GM23248 (cell line): Measurements from ENCODE around the gene CDC45.

Source experiments
- EZH2 ChIP-seq: fragments of 200-600 bp; sonication (generic); IDR thresholded peaks from 2 replicates; pipeline ENCODE4 v1.6.1; 2018; ENCODE audit warnings: antibody characterized with exemption, mild to moderate bottlenecking; ENCODE audit not compliant: insufficient read depth, poor library complexity, severe bottlenecking
- EZH2phosphoT487 ChIP-seq: fragments of 200-600 bp; sonication (generic); IDR thresholded peaks from 2 replicates; pipeline ENCODE4 v1.6.1; 2018; ENCODE audit warnings: antibody characterized with exemption, moderate library complexity, mild to moderate bottlenecking, low read depth; ENCODE audit not compliant: insufficient read depth

DNA sequence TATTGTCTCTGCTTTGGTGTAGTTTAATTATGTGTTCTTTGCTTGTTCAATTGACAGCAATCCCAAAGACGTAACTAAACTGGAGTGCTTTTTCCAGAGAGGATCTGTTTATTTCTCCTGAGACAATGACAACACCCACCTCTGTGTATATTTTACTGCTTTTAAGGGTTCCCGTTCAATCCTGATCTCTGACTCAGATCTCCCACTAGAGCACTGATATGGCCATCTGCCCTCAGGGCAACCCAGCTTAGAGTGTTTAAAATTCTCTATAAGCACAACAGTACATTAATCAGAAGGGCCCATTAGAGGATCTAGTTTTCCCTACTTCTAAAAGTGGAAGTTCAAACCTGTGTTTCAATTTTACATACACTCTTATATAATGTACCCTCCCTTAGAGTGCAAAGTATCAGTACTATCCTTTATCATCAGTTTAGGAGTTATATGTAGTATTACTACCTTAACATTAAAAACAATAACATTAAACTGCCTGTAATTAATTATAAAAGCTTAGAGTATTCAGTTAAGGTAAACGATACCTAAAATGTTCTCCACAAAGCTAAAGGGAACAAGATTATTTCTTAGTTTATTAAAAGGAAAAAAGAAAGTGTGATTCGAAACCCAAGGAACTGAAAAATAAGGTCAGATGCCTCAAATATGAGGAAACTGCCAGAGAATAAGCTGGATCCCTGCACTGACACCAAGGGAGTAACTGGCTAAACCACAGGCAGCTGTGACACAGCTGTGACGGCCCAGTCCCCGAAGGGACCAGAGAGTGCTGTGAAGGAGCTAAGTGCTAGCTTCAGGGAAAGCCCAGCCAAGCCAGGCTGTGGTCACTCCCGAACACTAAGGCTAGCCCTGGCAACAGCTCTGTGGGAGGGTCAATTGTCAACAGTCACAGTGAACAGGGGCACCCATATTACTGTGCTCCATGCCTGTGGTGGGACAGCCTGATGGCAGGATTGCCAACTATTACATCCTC, 15.9 kb upstream of the CDC45 start:
- TF ChIP-seq EZH2 (no peak), EZH2phosphoT487 (no peak)
